ENCODE data around the gene MTCH2. TPM values are rescaled to one million over a fixed set of nuclear protein-coding genes. Genes with fewer than 3 reads are reported as not detected.

The MTCH2 gene
- total RNA-seq, 1 experiment from 2014 or later = 88.1 TPM

GRCh38 chr11:47570651-47571356 lies 71.6 kb downstream of the MTCH2 start:
- no peak for DNase-seq
- no peak overlapping the region for H3K4me2 ChIP-seq (ENCODE audit: low read length)
- H4K20me1 ChIP-seq (ENCODE audit: low read length) = peaks cover 7% of the 10 kb centered on the region
- BruUV-seq (replicated peaks) = no TSS peak
- intact Hi-C loops (cut with micrococcal nuclease) = no loop called here
- 0 out of 2 replicates have a peak, but pooled peaks cover 6% of the 10 kb centered on the region for H3K4me1 ChIP-seq (ENCODE audit: insufficient read depth, low read length)
- no peak overlapping the region for H3K9ac ChIP-seq (ENCODE audit: low read length)
- H3K9me2 ChIP-seq (replicated peaks; ENCODE audit: low read length) = no peaks in the 10 kb centered on the region
- peaks cover 57% of the 10 kb centered on the region for H3K79me2 ChIP-seq (ENCODE audit: low read length)
- H3K36me3 ChIP-seq (ENCODE audit: low read depth, low read length) = peaks cover 27% of the 10 kb centered on the region
- no peak for ATAC-seq
- ChIA-PET POLR2A (ENCODE audit: unreplicated experiment) (no interaction called here), CTCF (no interaction called here)
- TF ChIP-seq CTCF (conservative IDR thresholded peaks at IDR 0.05; ENCODE audit: low read depth, low read length) (no peak), EZH2phosphoT487 (IDR thresholded peaks at IDR 0.05; ENCODE audit: borderline replicate concordance, low read length) (no peak), EZH2 (IDR thresholded peaks at IDR 0.05; ENCODE audit: low read length, unreplicated experiment) (no peak)
- no peak overlapping the region for H2AFZ ChIP-seq (ENCODE audit: low read length)
- no peaks in the 10 kb centered on the region for H3F3A ChIP-seq (ENCODE audit: low read length, unreplicated experiment)
- H3K9me3 ChIP-seq (ENCODE audit: low read length) = no peaks in the 10 kb centered on the region
- H3K27me3 ChIP-seq (ENCODE audit: low read length) = no peaks in the 10 kb centered on the region
- H3K27ac ChIP-seq (ENCODE audit: low read length) = no peak overlapping the region
- no peak overlapping the region for H3K4me3 ChIP-seq (ENCODE audit: low read length)

- CTCF ChIA-PET = no interaction called here
- Histone ChIP-seq H3K9me3 (ENCODE audit: low read length) (no peaks in the 10 kb centered on the region), H3K9me2 (replicated peaks; ENCODE audit: low read length) (no peaks in the 10 kb centered on the region), H3K4me2 (ENCODE audit: low read length) (no peak overlapping the region), H3K27ac (ENCODE audit: low read length) (no peak overlapping the region), H3K9ac (ENCODE audit: low read length) (no peak overlapping the region), H3K4me1 (ENCODE audit: insufficient read depth, low read length) (peaks cover 11% of the 10 kb centered on the region), H3F3A (ENCODE audit: low read length, unreplicated experiment) (no peaks in the 10 kb centered on the region), H3K4me3 (ENCODE audit: low read length) (no peak overlapping the region), H4K20me1 (ENCODE audit: low read length) (peaks cover 7% of the 10 kb centered on the region), H3K36me3 (ENCODE audit: low read depth, low read length) (peaks cover 27% of the 10 kb centered on the region), H3K79me2 (ENCODE audit: low read length) (peaks cover 67% of the 10 kb centered on the region), H2AFZ (ENCODE audit: low read length) (no peak overlapping the region), H3K27me3 (ENCODE audit: low read length) (no peaks in the 10 kb centered on the region)
- no peak for ATAC-seq
- intact Hi-C loops (cut with micrococcal nuclease) = no loop called here
- no peak for TF ChIP-seq EZH2 (IDR thresholded peaks at IDR 0.05; ENCODE audit: low read length, unreplicated experiment)
- no peak for TF ChIP-seq EZH2phosphoT487 (IDR thresholded peaks at IDR 0.05; ENCODE audit: borderline replicate concordance, low read length)
- no peak for TF ChIP-seq CTCF (conservative IDR thresholded peaks at IDR 0.05; ENCODE audit: low read depth, low read length)
- POLR2A ChIA-PET (ENCODE audit: unreplicated experiment) = no interaction called here
- BruUV-seq (replicated peaks) = no TSS peak
- no peak for DNase-seq
These were observed 72.7 kb downstream of the MTCH2 start for GRCh38 chr11:47569646-47570045.

Other genes starting within 250 kb of the MTCH2 start
- 29.4 and 32.5 TPM in 2 replicates for gene SLC39A13, start 234.0 kb downstream of the MTCH2 start, total RNA-seq (2014; rRNA removed)
- gene PSMC3, start 216.1 kb downstream of the MTCH2 start, total RNA-seq (2014; rRNA removed) = 275 and 314 TPM in 2 replicates
- 0.23 TPM in 1 of 2 replicates, not detected in the other for gene RAPSN, start 193.4 kb downstream of the MTCH2 start, total RNA-seq (2014; rRNA removed)
- gene CELF1, start 89.4 kb downstream of the MTCH2 start, total RNA-seq (2014; rRNA removed) = 80.1 and 92.7 TPM in 2 replicates
- gene PTPMT1, start 77.0 kb downstream of the MTCH2 start, total RNA-seq (2014; rRNA removed) = 167 and 212 TPM in 2 replicates
- 9.2 and 9.8 TPM in 2 replicates for gene KBTBD4, start 63.6 kb downstream of the MTCH2 start, total RNA-seq (2014; rRNA removed)
- gene NDUFS3, start 63.5 kb downstream of the MTCH2 start, total RNA-seq (2014; rRNA removed) = 120 and 166 TPM in 2 replicates
- not detected in 2 replicates for gene FAM180B, start 55.9 kb downstream of the MTCH2 start, total RNA-seq (2014; rRNA removed)
- gene C1QTNF4, start 48.1 kb downstream of the MTCH2 start, total RNA-seq (2014; rRNA removed) = not detected in 2 replicates
- gene AGBL2, start 72.8 kb upstream of the MTCH2 start, total RNA-seq (2014; rRNA removed) = 1.8 TPM in 1 of 2 replicates, not detected in the other
- gene FNBP4, start 124.8 kb upstream of the MTCH2 start, total RNA-seq (2014; rRNA removed) = 37.4 and 60.1 TPM in 2 replicates
- gene NUP160, start 205.8 kb upstream of the MTCH2 start, total RNA-seq (2014; rRNA removed) = 23.0 and 25.9 TPM in 2 replicates

Data from PC-3 (cell line).